ENCODE data around the gene LRBA.

DNA sequence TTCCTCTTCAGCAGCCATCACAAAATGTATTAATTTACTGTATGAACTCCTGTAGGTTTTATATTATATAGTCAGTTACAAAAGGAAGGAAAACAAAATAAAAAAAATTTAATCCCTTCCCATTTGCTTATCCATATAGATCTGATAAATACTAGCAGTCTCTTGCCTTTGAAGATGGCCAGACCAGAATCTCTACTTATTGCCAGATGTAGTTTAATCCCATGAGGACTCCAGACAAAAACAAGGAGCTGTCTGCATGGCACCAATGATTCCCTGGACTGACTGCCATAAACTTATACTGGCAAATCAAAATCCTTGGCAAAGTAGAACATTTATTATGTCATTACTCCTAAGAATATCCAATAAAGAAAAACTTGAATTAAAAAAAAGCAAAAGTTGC, 656.4 kb downstream of the LRBA start:
- no peak for TF ChIP-seq EP300 (IDR thresholded peaks at IDR 0.05)
- TF ChIP-seq, protein P1, sequence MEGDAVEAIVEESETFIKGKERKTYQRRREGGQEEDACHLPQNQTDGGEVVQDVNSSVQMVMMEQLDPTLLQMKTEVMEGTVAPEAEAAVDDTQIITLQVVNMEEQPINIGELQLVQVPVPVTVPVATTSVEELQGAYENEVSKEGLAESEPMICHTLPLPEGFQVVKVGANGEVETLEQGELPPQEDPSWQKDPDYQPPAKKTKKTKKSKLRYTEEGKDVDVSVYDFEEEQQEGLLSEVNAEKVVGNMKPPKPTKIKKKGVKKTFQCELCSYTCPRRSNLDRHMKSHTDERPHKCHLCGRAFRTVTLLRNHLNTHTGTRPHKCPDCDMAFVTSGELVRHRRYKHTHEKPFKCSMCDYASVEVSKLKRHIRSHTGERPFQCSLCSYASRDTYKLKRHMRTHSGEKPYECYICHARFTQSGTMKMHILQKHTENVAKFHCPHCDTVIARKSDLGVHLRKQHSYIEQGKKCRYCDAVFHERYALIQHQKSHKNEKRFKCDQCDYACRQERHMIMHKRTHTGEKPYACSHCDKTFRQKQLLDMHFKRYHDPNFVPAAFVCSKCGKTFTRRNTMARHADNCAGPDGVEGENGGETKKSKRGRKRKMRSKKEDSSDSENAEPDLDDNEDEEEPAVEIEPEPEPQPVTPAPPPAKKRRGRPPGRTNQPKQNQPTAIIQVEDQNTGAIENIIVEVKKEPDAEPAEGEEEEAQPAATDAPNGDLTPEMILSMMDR (IDR thresholded peaks at IDR 0.05), result no peak
